H9 (cell line): Measurements from ENCODE around the gene ADISSP. TPM values are rescaled to one million over a fixed set of nuclear protein-coding genes. Genes with fewer than 3 reads are reported as not detected.

Experiments used
- DNase-seq: peaks from one replicate; pipeline ENCODE4 v3.0.0-alpha.2; 2017
- H2AFZ ChIP-seq: one replicate; pipeline ENCODE4 v1.6.1; 2013; ENCODE audit warnings: mild to moderate bottlenecking, low read length, control low read depth, moderate library complexity
- H2AK5ac ChIP-seq: 2 replicates; pipeline ENCODE4 v1.6.1; 2013; ENCODE audit warnings: low read length, control low read depth, mixed read lengths; ENCODE audit not compliant: insufficient read length
- H2BK120ac ChIP-seq: one replicate; pipeline ENCODE4 v1.6.1; 2013; ENCODE audit warnings: low read depth, mild to moderate bottlenecking, low read length, control low read depth, inconsistent platforms; ENCODE audit not compliant: poor library complexity, severe bottlenecking
- H2BK12ac ChIP-seq: 2 replicates; pipeline ENCODE4 v1.6.1; 2013; ENCODE audit warnings: low read length, control low read depth, mixed read lengths, low read depth; ENCODE audit not compliant: insufficient read length
- H2BK15ac ChIP-seq: 2 replicates; pipeline ENCODE4 v1.6.1; 2013; ENCODE audit warnings: low read depth, low read length, control low read depth
- H2BK20ac ChIP-seq: one replicate; pipeline ENCODE4 v1.6.1; 2013; ENCODE audit warnings: low read depth, mild to moderate bottlenecking, low read length, control low read depth, inconsistent platforms; ENCODE audit not compliant: poor library complexity, severe bottlenecking
- H2BK5ac ChIP-seq: 2 replicates; pipeline ENCODE4 v1.6.1; 2013; ENCODE audit warnings: low read length, control low read depth, mixed read lengths; ENCODE audit not compliant: insufficient read length
- H3K14ac ChIP-seq: 2 replicates; pipeline ENCODE4 v1.6.1; 2013; ENCODE audit warnings: low read length, control low read depth; ENCODE audit not compliant: insufficient read depth
- H3K18ac ChIP-seq: 2 replicates; pipeline ENCODE4 v1.6.1; 2013; ENCODE audit warnings: low read depth, mild to moderate bottlenecking, mixed read lengths, low read length, control low read depth; ENCODE audit not compliant: insufficient read length
- H3K23ac ChIP-seq: 2 replicates; pipeline ENCODE4 v1.6.1; 2013; ENCODE audit warnings: low read length, control low read depth, mixed read lengths, low read depth; ENCODE audit not compliant: insufficient read length
- H3K23me2 ChIP-seq: 2 replicates; pipeline ENCODE4 v1.6.1; 2013; ENCODE audit warnings: low read depth, mild to moderate bottlenecking, mixed read lengths, low read length, control low read depth; ENCODE audit not compliant: insufficient read length, poor library complexity, severe bottlenecking
- H3K27ac ChIP-seq: 2 replicates; pipeline ENCODE4 v1.5.1; 2013; ENCODE audit warnings: low read length, control low read depth, mixed read lengths, low read depth; ENCODE audit not compliant: insufficient read length
- H3K27me3 ChIP-seq: 2 replicates; pipeline ENCODE4 v1.6.1; 2013; ENCODE audit warnings: low read length, control low read depth, inconsistent platforms; ENCODE audit not compliant: insufficient read depth
- H3K4ac ChIP-seq: 2 replicates; pipeline ENCODE4 v1.6.1; 2013; ENCODE audit warnings: low read depth, mild to moderate bottlenecking, control low read depth, inconsistent platforms, low read length, moderate library complexity
- H3K4me1 ChIP-seq: 2 replicates; pipeline ENCODE4 v1.6.1; 2013; ENCODE audit warnings: low read length, control low read depth, inconsistent platforms; ENCODE audit not compliant: insufficient read depth
- H3K4me2 ChIP-seq: 2 replicates; pipeline ENCODE4 v1.6.1; 2013; ENCODE audit warnings: low read length, control low read depth, mixed read lengths; ENCODE audit not compliant: insufficient read length, insufficient read depth
- H3K56ac ChIP-seq: 2 replicates; pipeline ENCODE4 v1.6.1; 2013; ENCODE audit warnings: low read depth, mild to moderate bottlenecking, mixed read lengths, low read length, control low read depth; ENCODE audit not compliant: insufficient read length
- H3K79me1 ChIP-seq: 2 replicates; pipeline ENCODE4 v1.6.1; 2013; ENCODE audit warnings: low read depth, mild to moderate bottlenecking, moderate library complexity, low read length, control low read depth, inconsistent platforms; ENCODE audit not compliant: insufficient read depth, poor library complexity, severe bottlenecking
- H3K79me2 ChIP-seq: 2 replicates; pipeline ENCODE4 v1.6.1; 2013; ENCODE audit warnings: low read length, control low read depth, inconsistent platforms; ENCODE audit not compliant: insufficient read depth
- H3K9ac ChIP-seq: 2 replicates; pipeline ENCODE4 v1.6.1; 2013; ENCODE audit warnings: low read length, control low read depth, mixed read lengths; ENCODE audit not compliant: insufficient read length; ENCODE audit errors: extremely low read depth
- H3K9me3 ChIP-seq: one replicate; pipeline ENCODE4 v1.6.1; 2013; ENCODE audit warnings: low read depth, low read length, inconsistent platforms; ENCODE audit not compliant: control insufficient read depth
- H3T11ph ChIP-seq: one replicate; pipeline ENCODE4 v1.6.1; 2013; ENCODE audit warnings: mild to moderate bottlenecking, low read length, control low read depth, inconsistent platforms
- H4K20me1 ChIP-seq: one replicate; pipeline ENCODE4 v1.6.1; 2013; ENCODE audit not compliant: control insufficient read depth, insufficient read length, insufficient read depth
- H4K5ac ChIP-seq: 2 replicates; pipeline ENCODE4 v1.6.1; 2013; ENCODE audit warnings: low read depth, mild to moderate bottlenecking, mixed read lengths, low read length, control low read depth; ENCODE audit not compliant: insufficient read length
- H4K8ac ChIP-seq: replicated peaks from 2 replicates; pipeline ENCODE4 v1.6.1; 2013; ENCODE audit warnings: low read length, control low read depth, mixed read lengths, low read depth; ENCODE audit not compliant: insufficient read length
- H4K91ac ChIP-seq: 2 replicates; pipeline ENCODE4 v1.6.1; 2013; ENCODE audit warnings: low read depth, mild to moderate bottlenecking, moderate library complexity, mixed read lengths, low read length, control low read depth; ENCODE audit not compliant: insufficient read length
- H3K27ac Mint-ChIP-seq, 3 experiments: 2 replicates in 2 of 3; 3 replicates in 1 of 3; pipeline ENCODE4 v1.8.0; 2020 to 2021; ENCODE audit warnings: mixed read lengths in 3 of 3, mild to moderate bottlenecking in 1 of 3, moderate library complexity in 1 of 3
- H3K27me3 Mint-ChIP-seq: 2 replicates; pipeline ENCODE4 v1.8.0; 2021; ENCODE audit warnings: low read depth, mild to moderate bottlenecking, moderate library complexity, mixed read lengths
- H3K36me3 Mint-ChIP-seq, 3 experiments: 2 replicates in 2 of 3; 3 replicates in 1 of 3; pipeline ENCODE4 v1.8.0; 2020 to 2021; ENCODE audit warnings: low read depth in 3 of 3, mixed read lengths in 3 of 3; ENCODE audit not compliant: insufficient read depth in 1 of 3
- H3K4me1 Mint-ChIP-seq, 2 experiments: 2 replicates each; pipeline ENCODE4 v1.8.0; 2020; ENCODE audit warnings: mixed read lengths in 2 of 2
- H3K4me3 Mint-ChIP-seq, 2 experiments: 2 replicates in 1 of 2; 3 replicates in 1 of 2; pipeline ENCODE4 v1.8.0; 2020 to 2021; ENCODE audit warnings: mild to moderate bottlenecking in 2 of 2, mixed read lengths in 2 of 2, moderate library complexity in 1 of 2
- H3K9me3 Mint-ChIP-seq, 2 experiments: 2 replicates in 1 of 2; 3 replicates in 1 of 2; pipeline ENCODE4 v1.8.0; 2020; ENCODE audit warnings: mild to moderate bottlenecking in 2 of 2, mixed read lengths in 2 of 2, moderate library complexity in 1 of 2
- WGBS: extraction: QIAGEN DNeasy Blood & Tissue Kit; methylation state at CpG from one replicate; pipeline ENCODE4 v1.1.7; 2013; ENCODE audit warnings: missing lambda C conversion rate, low lambda C conversion rate, mixed read lengths; ENCODE audit not compliant: insufficient read length; ENCODE audit errors: extremely low coverage; 5-methylcytosine and 5-hydroxymethylcytosine counted together
- total RNA-seq: library from RNA; stranded (reverse); gene quantifications from 2 replicates; pipeline ENCODE4 v1.2.1, GENCODE V29; 2021
- TF ChIP-seq, protein P1 (sequence below): fragments of 200-600 bp; sonication (generic); conservative IDR thresholded peaks from 3 replicates; pipeline ENCODE4 v1.8.0; 2021; ENCODE audit warnings: antibody characterized with exemption, mild to moderate bottlenecking

ADISSP gene
- total RNA-seq, 1 experiment from 2014 or later, result 80.9 TPM

DNA sequence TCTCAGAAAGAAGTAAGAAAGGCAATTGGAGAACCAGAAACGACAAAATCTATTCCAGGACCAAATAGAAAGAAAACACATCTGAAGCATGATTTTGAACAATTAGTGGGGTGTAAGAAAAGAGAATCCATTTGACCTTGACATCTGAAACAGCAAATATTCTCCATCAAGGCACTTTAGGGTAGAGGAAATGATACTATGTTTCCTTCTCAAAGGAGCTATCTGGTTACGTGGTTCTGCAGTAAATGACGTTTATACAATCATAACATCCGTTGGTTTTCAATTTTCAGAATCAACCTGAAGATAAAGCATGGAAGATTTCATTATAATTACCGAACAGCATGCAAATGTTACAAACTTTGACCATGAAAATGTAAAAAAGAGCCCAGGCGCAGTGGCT is 46.9 kb downstream of the ADISSP start:
- no peak overlapping the region for H2AK5ac ChIP-seq
- no peaks in the 10 kb centered on the region; the same call in 1 of the 2 replicates for H3K27me3 ChIP-seq
- H2BK120ac ChIP-seq, result no peak overlapping the region
- H4K91ac ChIP-seq, result no peak overlapping the region
- no peak overlapping the region for H3K14ac ChIP-seq
- no peaks in the 10 kb centered on the region for H3K23me2 ChIP-seq
- H2BK5ac ChIP-seq, result no peak overlapping the region
- Mint-ChIP-seq H3K36me3 (no peaks in the 10 kb centered on the region), H3K4me1 (peaks cover 6 to 8% of the 10 kb centered on the region in 2 experiments), H3K27ac (peak overlapping the region in 1 of 3 experiments; percentile 10; a peak in 1 of 7 replicates), H3K27me3 (peaks cover 3% of the 10 kb centered on the region), H3K9me3 (peaks cover 0 to 3% of the 10 kb centered on the region in 2 experiments; a peak in 1 of 5 replicates), H3K4me3 (no peak overlapping the region)
- H3K27ac ChIP-seq, result no peak overlapping the region
- H2BK15ac ChIP-seq, result no peak overlapping the region
- H4K8ac ChIP-seq, result no peak overlapping the region
- no peaks in the 10 kb centered on the region for H3K79me2 ChIP-seq
- no peak overlapping the region for H3K4ac ChIP-seq
- TF ChIP-seq, protein P1, sequence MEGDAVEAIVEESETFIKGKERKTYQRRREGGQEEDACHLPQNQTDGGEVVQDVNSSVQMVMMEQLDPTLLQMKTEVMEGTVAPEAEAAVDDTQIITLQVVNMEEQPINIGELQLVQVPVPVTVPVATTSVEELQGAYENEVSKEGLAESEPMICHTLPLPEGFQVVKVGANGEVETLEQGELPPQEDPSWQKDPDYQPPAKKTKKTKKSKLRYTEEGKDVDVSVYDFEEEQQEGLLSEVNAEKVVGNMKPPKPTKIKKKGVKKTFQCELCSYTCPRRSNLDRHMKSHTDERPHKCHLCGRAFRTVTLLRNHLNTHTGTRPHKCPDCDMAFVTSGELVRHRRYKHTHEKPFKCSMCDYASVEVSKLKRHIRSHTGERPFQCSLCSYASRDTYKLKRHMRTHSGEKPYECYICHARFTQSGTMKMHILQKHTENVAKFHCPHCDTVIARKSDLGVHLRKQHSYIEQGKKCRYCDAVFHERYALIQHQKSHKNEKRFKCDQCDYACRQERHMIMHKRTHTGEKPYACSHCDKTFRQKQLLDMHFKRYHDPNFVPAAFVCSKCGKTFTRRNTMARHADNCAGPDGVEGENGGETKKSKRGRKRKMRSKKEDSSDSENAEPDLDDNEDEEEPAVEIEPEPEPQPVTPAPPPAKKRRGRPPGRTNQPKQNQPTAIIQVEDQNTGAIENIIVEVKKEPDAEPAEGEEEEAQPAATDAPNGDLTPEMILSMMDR, result no peak
- no peak overlapping the region for H3K23ac ChIP-seq
- no peak overlapping the region for H3K18ac ChIP-seq
- no peaks in the 10 kb centered on the region for H3K4me1 ChIP-seq
- no CpG with 5 or more reads among the region's 6 CpGs for WGBS
- no peak for DNase-seq
- no peak overlapping the region for H3K56ac ChIP-seq
- H3K79me1 ChIP-seq, result no peaks in the 10 kb centered on the region
- no peak overlapping the region for H4K5ac ChIP-seq
- H3T11ph ChIP-seq, result no peak overlapping the region
- H2BK12ac ChIP-seq, result no peak overlapping the region
- no peaks in the 10 kb centered on the region for H3K9me3 ChIP-seq
- H2AFZ ChIP-seq, result no peak overlapping the region
- H2BK20ac ChIP-seq, result no peak overlapping the region
- no peaks in the 10 kb centered on the region for H4K20me1 ChIP-seq
- H3K4me2 ChIP-seq, result no peak overlapping the region
- H3K9ac ChIP-seq, result no peak overlapping the region
